Lower leg skin (tissue), 3 donors: ENCODE data around the gene ETFA.

ENCODE experiments used
- POLR2A ChIP-seq, 2 donors: fragments of 450-650 bp; IDR thresholded peaks; one replicate each; pipeline ENCODE4 v1.6.1; 2016 to 2017; ENCODE audit warnings: antibody characterized with exemption in 2 of 2, mild to moderate bottlenecking in 1 of 2, moderate library complexity in 1 of 2
- TF ChIP-seq, protein P1 (sequence below), 3 donors: fragments of 450-650 bp; IDR thresholded peaks; one replicate each; pipeline ENCODE4 v1.5.1; 2016; ENCODE audit warnings: antibody characterized with exemption in 3 of 3, mild to moderate bottlenecking in 3 of 3, moderate library complexity in 2 of 3

DNA sequence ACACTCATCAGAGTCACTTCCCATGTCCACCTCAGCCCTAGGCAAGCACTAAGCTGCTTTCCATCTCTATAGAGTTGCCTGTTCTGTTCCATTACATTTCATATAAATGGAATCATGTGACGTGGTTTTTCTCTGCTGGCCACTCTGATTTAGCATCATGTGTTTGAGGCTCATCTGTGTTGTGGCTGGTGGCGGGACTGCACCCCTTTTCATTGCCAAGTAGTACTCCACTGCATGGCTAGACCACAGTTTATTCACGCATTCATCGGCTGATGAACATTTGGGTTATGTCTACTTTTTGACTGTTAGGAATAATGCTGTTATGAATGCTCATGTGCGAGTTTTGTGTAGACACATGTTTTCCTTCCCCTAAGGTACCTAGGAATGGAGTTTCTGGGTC, 136.6 kb downstream of the ETFA start:
- TF ChIP-seq, protein P1, sequence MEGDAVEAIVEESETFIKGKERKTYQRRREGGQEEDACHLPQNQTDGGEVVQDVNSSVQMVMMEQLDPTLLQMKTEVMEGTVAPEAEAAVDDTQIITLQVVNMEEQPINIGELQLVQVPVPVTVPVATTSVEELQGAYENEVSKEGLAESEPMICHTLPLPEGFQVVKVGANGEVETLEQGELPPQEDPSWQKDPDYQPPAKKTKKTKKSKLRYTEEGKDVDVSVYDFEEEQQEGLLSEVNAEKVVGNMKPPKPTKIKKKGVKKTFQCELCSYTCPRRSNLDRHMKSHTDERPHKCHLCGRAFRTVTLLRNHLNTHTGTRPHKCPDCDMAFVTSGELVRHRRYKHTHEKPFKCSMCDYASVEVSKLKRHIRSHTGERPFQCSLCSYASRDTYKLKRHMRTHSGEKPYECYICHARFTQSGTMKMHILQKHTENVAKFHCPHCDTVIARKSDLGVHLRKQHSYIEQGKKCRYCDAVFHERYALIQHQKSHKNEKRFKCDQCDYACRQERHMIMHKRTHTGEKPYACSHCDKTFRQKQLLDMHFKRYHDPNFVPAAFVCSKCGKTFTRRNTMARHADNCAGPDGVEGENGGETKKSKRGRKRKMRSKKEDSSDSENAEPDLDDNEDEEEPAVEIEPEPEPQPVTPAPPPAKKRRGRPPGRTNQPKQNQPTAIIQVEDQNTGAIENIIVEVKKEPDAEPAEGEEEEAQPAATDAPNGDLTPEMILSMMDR (IDR thresholded peaks at IDR 0.05): no peak
- TF ChIP-seq POLR2A (IDR thresholded peaks at IDR 0.05): no peak
